Small intestine (tissue), 7 donors: ENCODE measurements around the gene TNIK. TPM values are rescaled to one million over a fixed set of nuclear protein-coding genes. Genes with fewer than 3 reads are reported as not detected.
A peak's percentile ranks its signal among the peaks of the same experiment; 100 is the strongest.

Source experiments
- DNase-seq, 2 donors: peaks; one replicate each; pipeline versions ENCODE4 v3.0.0 to v3.0.0-alpha.2; 2013
- FAIRE-seq: peaks from 2 replicates; lab custom pipeline; 2012; peaks lifted over from hg19 to GRCh38; lab: Jason Lieb, UNC
- H3K27ac ChIP-seq, 3 donors: one replicate each; pipeline ENCODE4 v1.5.1; 2013; ENCODE audit warnings: low read length in 2 of 3, mild to moderate bottlenecking in 2 of 3, control low read depth in 1 of 3, inconsistent platforms in 1 of 3, low read depth in 1 of 3, moderate library complexity in 1 of 3
- H3K27me3 ChIP-seq, 3 donors: one replicate each; pipeline ENCODE4 v1.6.1; 2013; ENCODE audit warnings: low read length in 3 of 3, inconsistent platforms in 1 of 3; ENCODE audit not compliant: control insufficient read depth in 3 of 3, insufficient read depth in 3 of 3
- H3K36me3 ChIP-seq, 3 donors: one replicate each; pipeline ENCODE4 v1.6.1; 2013; ENCODE audit warnings: low read length in 3 of 3, inconsistent platforms in 1 of 3, low read depth in 1 of 3, mild to moderate bottlenecking in 1 of 3, moderate library complexity in 1 of 3; ENCODE audit not compliant: control insufficient read depth in 3 of 3, insufficient read depth in 2 of 3
- H3K4me1 ChIP-seq, 3 donors: one replicate each; pipeline ENCODE4 v1.6.1; 2013; ENCODE audit warnings: low read length in 2 of 3, inconsistent platforms in 1 of 3, low read depth in 1 of 3, mild to moderate bottlenecking in 1 of 3, moderate library complexity in 1 of 3; ENCODE audit not compliant: control insufficient read depth in 3 of 3, insufficient read depth in 2 of 3
- H3K4me3 ChIP-seq, 3 donors: one replicate each; pipeline ENCODE4 v1.5.1; 2013; ENCODE audit warnings: low read length in 3 of 3, control low read depth in 1 of 3, inconsistent platforms in 1 of 3, low read depth in 1 of 3, mild to moderate bottlenecking in 1 of 3, moderate library complexity in 1 of 3
- H3K9me3 ChIP-seq, 2 donors: one replicate each; pipeline ENCODE4 v1.6.1; 2013; ENCODE audit warnings: low read depth in 1 of 2, low read length in 1 of 2; ENCODE audit not compliant: control insufficient read depth in 2 of 2, insufficient read depth in 1 of 2
- WGBS, 3 donors: extraction: QIAGEN DNeasy Blood & Tissue Kit; methylation state at CpG; one replicate each; pipeline ENCODE4 v1.1.7; 2013; 5-methylcytosine and 5-hydroxymethylcytosine counted together
- polyA plus RNA-seq, 4 donors: library from polyadenylated mRNA; stranded (reverse) in 3 of 4; unstranded in 1 of 4; fragments of 200-250 nt in 3 of 4; fragments of 120-200 nt in 1 of 4; gene quantifications; one replicate each; pipeline versions ENCODE4 v1.2.1 to v1.2.3, GENCODE V29; 2013
- donor health status: healthy with polysubstance abuse.
- donor health status: control.
- donor health status: control.
- donor health status: Bipolar disorder and iron deficiency.
- donor health status: healthy.

Gene TNIK
- polyA plus RNA-seq, 4 donors, result 14.9 to 38.7 (median 27.5) TPM

- Histone ChIP-seq H3K27me3 (no peaks in the 10 kb centered on the region), H3K4me3 (no peak overlapping the region), H3K36me3 (peaks cover 9 to 38% (median 9%) of the 10 kb centered on the region in 3 donors), H3K9me3 (peaks cover 0 to 5% of the 10 kb centered on the region in 2 donors), H3K27ac (no peak overlapping the region), H3K4me1 (peaks cover 0 to 4% (median 0%) of the 10 kb centered on the region in 3 donors)
- DNase-seq (no peak), FAIRE-seq (no peak)
- 89 to 91% (median 89%) methylated on average over 20 of the region's 20 CpGs for WGBS, 3 donors
These were observed 301.0 kb downstream of the TNIK start for GRCh38 chr3:171159024-171159821.

DNA sequence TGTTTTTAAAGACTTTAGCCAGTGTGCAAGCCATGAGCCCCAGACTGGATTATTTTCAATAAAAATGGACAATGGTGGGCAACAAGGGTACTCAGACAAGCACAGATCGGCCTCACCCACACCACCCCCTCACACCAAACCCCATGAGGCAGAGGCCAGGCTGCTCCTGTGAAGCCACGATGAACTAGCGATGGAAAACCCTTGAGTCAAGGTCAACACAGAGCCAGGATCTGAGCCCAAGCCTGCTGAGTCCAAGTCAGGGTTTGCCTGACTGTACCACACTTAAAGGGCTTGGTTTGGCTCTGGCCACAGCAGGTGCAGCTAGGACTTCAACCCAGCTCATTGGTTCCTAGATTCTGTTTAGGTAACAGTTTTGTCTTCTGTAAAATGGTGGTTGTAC is 302.2 kb downstream of the TNIK start:
- Histone ChIP-seq H3K36me3 (peaks cover 8 to 41% (median 11%) of the 10 kb centered on the region in 3 donors), H3K27me3 (no peaks in the 10 kb centered on the region), H3K9me3 (peaks cover 0 to 3% of the 10 kb centered on the region in 2 donors), H3K27ac (no peak overlapping the region), H3K4me3 (no peak overlapping the region), H3K4me1 (peaks cover 0 to 4% (median 0%) of the 10 kb centered on the region in 3 donors)
- no peak for FAIRE-seq
- DNase-seq, result no peak
- WGBS, 3 donors, result 93 to 96% (median 94%) methylated on average over 3 of the region's 3 CpGs

GRCh38 chr3:171157286-171157685 is 302.9 kb downstream of the TNIK start:
- peaks cover 0 to 4% (median 0%) of the 10 kb centered on the region in 3 donors for H3K4me1 ChIP-seq
- H3K27ac ChIP-seq, result no peak overlapping the region
- peaks cover 9 to 38% (median 12%) of the 10 kb centered on the region in 3 donors for H3K36me3 ChIP-seq
- FAIRE-seq, result no peak
- H3K9me3 ChIP-seq, result no peaks in the 10 kb centered on the region
- H3K27me3 ChIP-seq, result no peaks in the 10 kb centered on the region
- WGBS, 3 donors, result 75 to 91% (median 85%) methylated on average over 14 of the region's 14 CpGs
- no peak for DNase-seq
- no peak overlapping the region for H3K4me3 ChIP-seq

GRCh38 chr3:171156401-171157010 is 303.7 kb downstream of the TNIK start:
- Histone ChIP-seq H3K9me3 (no peaks in the 10 kb centered on the region), H3K4me1 (peaks cover 0 to 4% (median 0%) of the 10 kb centered on the region in 3 donors), H3K27ac (no peak overlapping the region), H3K36me3 (peaks cover 9 to 43% (median 14%) of the 10 kb centered on the region in 3 donors), H3K27me3 (no peaks in the 10 kb centered on the region), H3K4me3 (no peak overlapping the region)
- FAIRE-seq, result no peak
- DNase-seq, result peak in 1 of 2 donors; percentile 75
- WGBS, 3 donors, result 26 to 65% (median 42%) methylated on average over 6 of the region's 6 CpGs

GRCh38 chr3:171155122-171155700 is 305.0 kb downstream of the TNIK start:
- 36 to 80% (median 60%) methylated on average over 4 of the region's 4 CpGs for WGBS, 3 donors
- H3K27ac ChIP-seq, result peak overlapping the region in 1 of 3 donors; percentile 18
- H3K9me3 ChIP-seq, result no peaks in the 10 kb centered on the region
- H3K4me3 ChIP-seq, result no peak overlapping the region
- peak in 1 of 2 donors; percentile 77 for DNase-seq
- FAIRE-seq, result no peak
- no peaks in the 10 kb centered on the region for H3K27me3 ChIP-seq
- H3K36me3 ChIP-seq, result peaks cover 8 to 40% (median 11%) of the 10 kb centered on the region in 3 donors
- H3K4me1 ChIP-seq, result peaks cover 0 to 4% (median 0%) of the 10 kb centered on the region in 3 donors

DNA sequence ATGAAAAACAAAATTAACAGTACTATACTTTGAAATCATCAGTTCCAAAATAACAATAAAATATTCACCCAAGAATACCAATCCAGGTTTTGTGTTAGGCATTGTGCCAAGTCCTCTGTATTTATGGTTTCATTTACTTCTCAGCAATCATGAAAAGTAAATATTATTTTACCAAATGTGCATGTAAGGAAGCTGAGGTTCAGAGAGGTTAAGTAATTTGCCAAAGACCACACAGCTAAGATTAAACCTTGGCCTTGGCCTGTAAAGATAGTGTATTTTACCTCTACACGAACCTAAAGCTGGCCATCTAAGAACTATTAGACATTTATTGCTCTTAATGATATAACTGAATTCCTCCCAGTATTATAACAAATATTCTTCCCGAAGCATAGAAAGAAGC is 309.3 kb downstream of the TNIK start:
- DNase-seq (no peak), FAIRE-seq (no peak)
- 51 to 66% (median 65%) methylated on average over 2 of the region's 2 CpGs for WGBS, 3 donors
- no peak overlapping the region for H3K4me3 ChIP-seq
- H3K27me3 ChIP-seq, result no peaks in the 10 kb centered on the region
- H3K27ac ChIP-seq, result no peak overlapping the region
- no peaks in the 10 kb centered on the region for H3K9me3 ChIP-seq
- no peaks in the 10 kb centered on the region for H3K4me1 ChIP-seq
- H3K36me3 ChIP-seq, result peaks cover 3 to 26% (median 13%) of the 10 kb centered on the region in 3 donors

DNA sequence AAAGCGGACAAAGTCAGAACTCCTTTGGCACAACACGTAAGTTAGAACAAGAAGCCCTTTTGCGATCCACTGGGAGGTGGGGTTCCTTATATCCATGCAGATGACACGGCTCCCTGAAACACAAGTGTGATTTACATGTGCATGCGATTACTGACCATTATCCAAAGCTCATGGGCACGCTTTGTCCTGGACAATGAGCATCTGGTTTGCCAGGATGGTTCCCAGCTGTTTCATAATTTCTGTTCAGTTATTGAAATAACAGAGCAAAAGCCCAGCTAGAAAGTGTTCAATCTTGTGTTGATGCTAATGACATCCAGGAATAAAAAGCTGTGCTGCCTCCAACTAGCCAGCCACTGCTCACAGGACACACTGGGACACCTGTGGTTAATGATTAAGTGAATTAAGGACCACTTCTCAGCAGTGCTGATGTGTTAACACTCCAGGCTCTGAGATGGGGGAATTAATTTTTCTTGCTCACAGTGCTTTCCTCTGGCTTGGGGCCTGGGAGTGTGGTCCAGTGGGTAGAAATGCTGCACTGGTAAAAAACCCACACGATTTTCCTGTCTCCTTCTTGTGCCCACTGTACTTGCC is 310.6 kb downstream of the TNIK start:
- no peak overlapping the region for H3K27ac ChIP-seq
- WGBS, 3 donors, result 89 to 95% (median 95%) methylated on average over 7 of the region's 7 CpGs
- H3K36me3 ChIP-seq, result peaks cover 3 to 22% (median 14%) of the 10 kb centered on the region in 3 donors
- FAIRE-seq (no peak), DNase-seq (no peak)
- H3K4me1 ChIP-seq, result no peaks in the 10 kb centered on the region
- no peaks in the 10 kb centered on the region for H3K9me3 ChIP-seq
- H3K4me3 ChIP-seq, result no peak overlapping the region
- no peaks in the 10 kb centered on the region for H3K27me3 ChIP-seq

GRCh38 chr3:171145798-171146197 is 314.4 kb downstream of the TNIK start:
- WGBS, 3 donors, result 94 to 97% (median 97%) methylated on average over 3 of the region's 3 CpGs
- Histone ChIP-seq H3K36me3 (peaks cover 0 to 20% (median 14%) of the 10 kb centered on the region in 3 donors), H3K4me3 (no peak overlapping the region), H3K27me3 (no peaks in the 10 kb centered on the region), H3K9me3 (no peaks in the 10 kb centered on the region), H3K27ac (no peak overlapping the region), H3K4me1 (no peaks in the 10 kb centered on the region)
- FAIRE-seq (no peak), DNase-seq (no peak)
